ENCODE data around the gene PLXNB2.

- TF ChIP-seq POLR2A (IDR thresholded peaks at IDR 0.05): no peak
- TF ChIP-seq, protein P1, sequence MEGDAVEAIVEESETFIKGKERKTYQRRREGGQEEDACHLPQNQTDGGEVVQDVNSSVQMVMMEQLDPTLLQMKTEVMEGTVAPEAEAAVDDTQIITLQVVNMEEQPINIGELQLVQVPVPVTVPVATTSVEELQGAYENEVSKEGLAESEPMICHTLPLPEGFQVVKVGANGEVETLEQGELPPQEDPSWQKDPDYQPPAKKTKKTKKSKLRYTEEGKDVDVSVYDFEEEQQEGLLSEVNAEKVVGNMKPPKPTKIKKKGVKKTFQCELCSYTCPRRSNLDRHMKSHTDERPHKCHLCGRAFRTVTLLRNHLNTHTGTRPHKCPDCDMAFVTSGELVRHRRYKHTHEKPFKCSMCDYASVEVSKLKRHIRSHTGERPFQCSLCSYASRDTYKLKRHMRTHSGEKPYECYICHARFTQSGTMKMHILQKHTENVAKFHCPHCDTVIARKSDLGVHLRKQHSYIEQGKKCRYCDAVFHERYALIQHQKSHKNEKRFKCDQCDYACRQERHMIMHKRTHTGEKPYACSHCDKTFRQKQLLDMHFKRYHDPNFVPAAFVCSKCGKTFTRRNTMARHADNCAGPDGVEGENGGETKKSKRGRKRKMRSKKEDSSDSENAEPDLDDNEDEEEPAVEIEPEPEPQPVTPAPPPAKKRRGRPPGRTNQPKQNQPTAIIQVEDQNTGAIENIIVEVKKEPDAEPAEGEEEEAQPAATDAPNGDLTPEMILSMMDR (IDR thresholded peaks at IDR 0.05): no peak
These were observed 81.2 kb downstream of the PLXNB2 start for GRCh38 chr22:50226063-50226874.

Measured in lower leg skin (tissue), 3 donors.